CD4-positive, alpha-beta T cell treated with Interleukin-15 for 4 hours (primary cell): ENCODE measurements around the gene PTTG1IP2.

Experiments used
- DNase-seq: peaks from one replicate; pipeline ENCODE4 v3.0.0-alpha.2; 2020; ENCODE audit warnings: low spot score

PTTG1IP2 gene

DNA sequence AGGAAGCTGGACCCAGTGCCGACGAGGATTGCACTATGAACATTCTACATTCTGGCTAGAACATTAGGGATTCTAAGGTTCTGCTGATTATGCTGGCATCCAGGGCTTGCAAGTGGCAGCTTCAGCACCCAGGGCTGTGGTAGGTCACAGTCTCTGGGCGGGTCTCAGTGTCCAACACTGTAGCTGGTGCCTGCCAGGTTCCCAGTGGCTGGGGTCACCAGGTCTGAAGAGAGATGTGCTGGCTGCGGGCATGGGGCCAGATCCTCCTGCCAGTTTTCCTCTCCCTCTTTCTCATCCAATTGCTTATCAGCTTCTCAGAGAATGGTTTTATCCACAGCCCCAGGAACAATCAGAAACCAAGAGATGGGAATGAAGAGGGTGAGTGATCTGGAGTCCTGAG, at the start of gene PTTG1IP2:
Gene PTTG1IP2 (plus strand): TSS at position 86 of the 400 bp plus-strand sequence. CDS start 148 bp downstream, at position 234.
- DNase-seq: no peak

DNA sequence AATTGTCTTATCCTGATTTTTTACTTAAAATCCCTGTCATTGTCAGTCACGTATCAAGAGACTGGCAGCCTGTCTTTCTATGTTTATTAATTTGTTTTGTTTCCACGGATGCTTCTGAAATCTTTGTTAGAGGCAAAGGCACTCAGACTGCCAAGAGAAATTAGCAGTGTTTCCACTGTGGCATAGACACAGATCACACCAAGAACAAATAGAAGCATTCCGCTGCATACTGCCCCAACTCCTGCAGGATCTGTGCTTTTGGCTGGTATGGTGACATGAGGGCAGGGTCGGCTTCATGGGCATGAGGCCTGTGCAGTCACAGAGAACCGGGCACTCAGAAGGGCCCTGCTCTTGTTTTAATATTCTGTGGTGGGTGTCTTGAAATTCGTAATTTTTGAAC, 47.8 kb upstream of the PTTG1IP2 start:
- no peak for DNase-seq

DNA sequence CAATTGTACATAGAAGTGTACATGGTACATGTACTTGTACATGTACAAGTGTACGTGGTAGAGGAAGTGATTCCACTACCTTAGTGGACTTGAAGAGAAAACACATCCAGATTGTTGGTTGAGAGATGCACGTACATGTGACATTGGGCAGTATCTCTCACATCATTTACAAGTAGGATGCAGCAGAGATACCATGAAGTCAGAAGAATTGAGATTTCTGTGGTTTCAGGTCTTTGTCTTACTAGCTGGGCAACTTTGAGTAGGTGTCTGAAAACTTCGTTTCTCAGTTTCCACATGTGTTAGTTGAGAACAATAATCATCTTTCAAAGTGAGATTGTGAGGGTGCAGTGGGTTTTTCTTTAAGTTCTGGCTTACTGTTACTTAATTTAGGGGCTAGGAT, 44.7 kb upstream of the PTTG1IP2 start:
- no peak for DNase-seq

DNA sequence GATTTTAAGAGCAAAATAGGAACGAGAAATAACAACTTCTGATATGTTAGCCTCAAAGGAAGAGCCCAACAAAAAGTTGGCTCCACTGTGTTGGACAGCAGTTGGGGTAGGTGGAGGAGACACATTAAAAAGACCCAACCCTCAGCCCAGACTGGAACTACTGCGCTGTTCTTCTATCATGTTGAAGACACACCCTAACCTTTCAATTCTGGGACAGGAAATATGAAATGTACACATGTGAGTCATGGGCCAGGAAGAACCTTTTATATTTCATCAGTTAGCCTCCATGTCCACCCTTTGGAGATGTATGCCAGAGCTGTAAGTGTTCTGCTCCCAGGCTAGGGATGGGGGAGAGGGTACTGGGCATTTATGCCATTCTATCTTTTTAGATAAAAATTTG, 44.1 kb upstream of the PTTG1IP2 start:
- DNase-seq: no peak

- DNase-seq: no peak
These were observed 38.6 kb upstream of the PTTG1IP2 start for GRCh38 chr7:90430614-90431460.

- DNase-seq: no peak
These were observed 36.7 kb upstream of the PTTG1IP2 start for GRCh38 chr7:90432752-90433151.

GRCh38 chr7:90433221-90433620, 36.2 kb upstream of the PTTG1IP2 start:
- no peak for DNase-seq

- DNase-seq: no peak
These were observed 23.8 kb upstream of the PTTG1IP2 start for GRCh38 chr7:90445633-90446032.

GRCh38 chr7:90446137-90446899, 23.1 kb upstream of the PTTG1IP2 start:
- no peak for DNase-seq

GRCh38 chr7:90453259-90453891, 16.1 kb upstream of the PTTG1IP2 start:
- no peak for DNase-seq

- DNase-seq: no peak
These were observed 15.5 kb upstream of the PTTG1IP2 start for GRCh38 chr7:90453931-90454330.

DNA sequence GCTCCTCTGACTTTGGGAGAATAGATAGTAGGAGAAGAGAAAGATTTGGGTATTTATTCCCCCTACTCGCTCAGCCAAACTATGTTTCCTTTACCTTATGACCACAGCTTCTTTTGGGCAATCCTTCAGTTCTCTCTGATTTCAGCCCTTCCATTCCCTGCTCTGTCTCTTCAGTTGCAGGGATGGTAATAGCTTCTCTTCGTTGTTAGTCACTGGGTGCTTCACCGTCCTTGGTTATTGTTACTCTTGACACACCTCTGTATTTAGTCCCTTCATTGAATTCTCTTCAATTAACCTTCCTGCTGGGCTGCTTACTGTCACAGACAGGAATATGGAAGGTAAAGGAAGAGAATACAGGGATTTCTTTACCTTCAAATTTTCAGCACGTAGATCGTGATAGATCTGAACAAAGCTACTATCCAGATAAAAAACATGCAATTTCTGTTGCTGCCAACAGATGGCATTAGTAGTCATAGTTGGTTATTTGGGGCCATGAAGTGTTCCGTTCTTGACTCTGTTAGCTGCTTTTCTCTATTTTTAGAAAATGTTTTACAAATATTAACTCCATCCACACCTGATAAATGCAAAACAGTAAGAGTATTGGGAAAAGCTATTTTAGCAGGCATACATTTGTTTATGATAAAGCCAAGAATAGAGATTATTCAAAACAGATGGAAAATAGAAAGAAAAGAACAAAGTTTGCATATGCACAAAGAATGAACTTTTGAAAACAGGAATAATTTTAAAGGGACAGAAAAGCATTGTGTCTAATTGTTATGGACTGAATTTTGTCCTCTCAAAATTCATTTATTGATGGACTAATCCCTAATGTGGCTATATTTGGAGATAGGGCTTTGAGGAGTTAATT, 14.0 kb upstream of the PTTG1IP2 start:
- DNase-seq: peak; percentile 45

GRCh38 chr7:90458104-90458503, 11.3 kb upstream of the PTTG1IP2 start:
- DNase-seq: no peak

- DNase-seq: no peak
These were observed 9.6 kb upstream of the PTTG1IP2 start for GRCh38 chr7:90459888-90460287.

- no peak for DNase-seq
These were observed 8.2 kb upstream of the PTTG1IP2 start for GRCh38 chr7:90461219-90461618.

DNA sequence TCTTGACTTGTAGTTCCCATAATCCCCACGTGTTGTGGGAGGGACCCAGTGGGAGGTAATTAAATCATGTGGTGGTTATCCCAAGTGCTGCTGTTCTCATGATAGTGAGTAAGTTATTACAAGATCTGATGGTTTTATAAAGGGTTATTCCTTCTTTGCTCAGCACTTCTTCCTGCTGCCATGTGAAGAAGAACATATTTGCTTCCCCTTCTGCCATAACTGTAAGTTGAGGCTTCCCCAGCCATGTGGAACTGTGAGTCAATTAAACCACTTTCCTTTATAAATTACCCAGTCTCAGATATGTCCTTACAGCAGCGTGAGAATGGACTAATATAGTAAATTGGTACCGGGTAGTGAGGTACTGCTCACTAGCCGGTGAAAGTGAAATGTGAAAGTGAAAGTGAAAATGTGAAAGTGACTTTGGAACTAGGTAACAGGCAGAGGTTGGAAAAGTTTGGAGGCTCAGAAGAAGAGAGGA, 6.2 kb upstream of the PTTG1IP2 start:
- DNase-seq: peak; percentile 29

DNA sequence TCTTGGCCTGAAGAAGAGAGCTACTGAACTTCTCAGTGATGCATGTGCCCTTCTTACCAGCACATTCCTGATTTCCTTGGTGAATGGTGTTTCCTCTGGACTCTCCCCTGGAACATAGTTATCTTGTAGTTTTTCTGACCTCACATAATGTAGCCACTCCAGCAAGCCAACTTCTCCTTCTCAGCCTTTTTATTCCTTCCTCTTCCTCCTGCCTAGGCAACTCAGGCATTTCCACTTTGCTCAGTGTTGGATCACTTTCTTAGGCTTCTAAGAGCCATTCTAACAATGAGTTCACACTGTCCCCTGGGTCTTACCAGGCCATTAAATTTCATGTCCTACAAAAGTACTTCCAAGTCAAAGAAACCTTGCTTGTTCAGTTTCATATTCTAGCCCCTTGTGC, 3.6 kb upstream of the PTTG1IP2 start:
- DNase-seq: no peak

DNA sequence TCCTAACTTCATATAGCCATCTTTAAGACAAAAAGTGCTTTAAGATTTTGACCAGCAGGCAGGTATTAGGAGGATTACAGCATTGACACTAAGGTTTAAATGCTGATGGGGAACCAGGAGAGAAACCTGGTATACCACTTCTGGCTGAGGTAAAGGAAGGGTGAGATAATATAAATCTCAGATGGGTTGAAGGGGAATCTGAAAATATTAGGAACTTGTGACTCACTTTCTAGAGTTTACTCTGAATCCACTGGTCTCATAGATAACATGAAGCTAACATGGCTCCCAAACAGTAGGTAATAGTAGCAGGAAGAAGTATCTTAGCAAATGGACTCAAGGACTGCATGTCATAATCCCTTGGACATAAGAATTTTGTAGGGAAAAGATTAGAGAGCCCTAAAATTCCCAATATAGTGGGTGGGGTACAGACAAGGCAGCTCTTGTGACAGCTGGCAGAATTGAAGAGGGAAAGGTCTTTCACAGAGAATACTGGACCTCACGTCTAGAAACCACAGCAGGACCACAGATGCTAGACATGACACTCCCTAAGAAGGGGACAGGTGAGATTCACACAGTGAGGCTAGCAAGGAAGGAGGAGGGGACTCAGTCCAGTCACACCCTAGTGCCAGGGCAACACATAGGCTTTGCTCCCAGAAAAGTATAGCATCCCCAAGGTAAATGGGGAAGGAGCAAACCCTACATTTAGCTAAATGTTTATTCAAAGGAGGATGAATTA, 3.5 kb downstream of the PTTG1IP2 start:
- DNase-seq: no peak

DNA sequence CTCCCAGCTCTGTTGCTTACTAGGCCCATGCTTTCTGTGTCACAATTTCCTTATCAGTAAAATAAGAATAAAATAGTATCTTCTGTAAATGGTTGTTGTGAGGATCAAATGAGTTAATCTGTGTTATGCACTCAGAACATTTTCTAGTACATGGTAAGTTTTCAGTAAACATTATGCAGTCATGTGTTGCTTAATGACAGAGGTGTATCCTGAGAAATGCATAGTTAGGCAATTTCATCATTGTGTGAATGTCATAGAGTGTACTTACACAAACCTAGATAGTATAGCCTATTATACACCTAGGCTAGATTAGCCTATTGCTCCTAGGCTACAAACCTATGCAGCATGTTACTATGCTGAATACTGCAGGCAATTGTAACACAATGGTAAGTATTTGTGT, 4.4 kb downstream of the PTTG1IP2 start:
- no peak for DNase-seq

GRCh38 chr7:90474284-90475210, 5.1 kb downstream of the PTTG1IP2 start:
- no peak for DNase-seq
